Caco-2 (cell line): ENCODE data around the gene DGKG. TPM values are rescaled to one million over a fixed set of nuclear protein-coding genes. Genes with fewer than 3 reads are reported as not detected.

Source experiments
- BruUV-seq: library from RNA; stranded (reverse); fragments of 400-500 nt; replicated peaks from 2 replicates; lab custom pipeline; 2021; lab: Mats Ljungman, UMichigan
- CTCF ChIA-PET: fragments of 300-600 bp; sonication (Branson Sonifier 250); formaldehyde crosslinking; loops from one replicate; lab custom pipeline; 2022; ENCODE audit warnings: antibody characterized with exemption; lab: Charles Lee
- POLR2A ChIA-PET: fragments of 300-600 bp; sonication (Branson Sonifier 250); formaldehyde crosslinking; loops from one replicate; lab custom pipeline; 2022; ENCODE audit warnings: antibody characterized with exemption; lab: Charles Lee
- DNase-seq, 2 experiments: peaks; one replicate each; pipeline versions ENCODE4 v3.0.0 to v3.0.0-alpha.2; 2020 to 2022
- H3K27me3 ChIP-seq: replicated peaks from 2 replicates; pipeline ENCODE4 v1.6.0; 2011; ENCODE audit warnings: low read length; ENCODE audit not compliant: control insufficient read depth, insufficient read depth
- H3K36me3 ChIP-seq: 2 replicates; pipeline ENCODE4 v1.5.1; 2011; ENCODE audit warnings: low read length; ENCODE audit not compliant: control insufficient read depth, insufficient read depth
- H3K4me1 ChIP-seq: fragments of 250-450 bp; sonication (Bioruptor Pico); 2 replicates; pipeline ENCODE4 v1.5.1; 2020; ENCODE audit warnings: mild to moderate bottlenecking
- H3K4me3 ChIP-seq: 2 replicates; pipeline ENCODE4 v1.5.1; 2011; ENCODE audit warnings: low read depth, mild to moderate bottlenecking, control low read depth, low read length
- H3K9me3 ChIP-seq: fragments of 250-450 bp; sonication (Bioruptor Pico); 2 replicates; pipeline ENCODE4 v1.5.1; 2020; ENCODE audit warnings: mild to moderate bottlenecking, moderate library complexity
- H3K27ac Mint-ChIP-seq: one replicate; pipeline ENCODE4 v1.8.0; 2022; ENCODE audit warnings: mixed read lengths; ENCODE audit not compliant: unreplicated experiment
- H3K27me3 Mint-ChIP-seq: one replicate; pipeline ENCODE4 v1.8.0; 2022; ENCODE audit warnings: mixed read lengths; ENCODE audit not compliant: insufficient read depth, unreplicated experiment
- H3K36me3 Mint-ChIP-seq: one replicate; pipeline ENCODE4 v1.8.0; 2022; ENCODE audit warnings: mild to moderate bottlenecking, mixed read lengths; ENCODE audit not compliant: insufficient read depth, unreplicated experiment
- H3K4me1 Mint-ChIP-seq: one replicate; pipeline ENCODE4 v1.8.0; 2022; ENCODE audit warnings: low read depth, mixed read lengths; ENCODE audit not compliant: unreplicated experiment
- H3K4me3 Mint-ChIP-seq: one replicate; pipeline ENCODE4 v1.8.0; 2022; ENCODE audit warnings: mild to moderate bottlenecking, moderate library complexity, mixed read lengths; ENCODE audit not compliant: unreplicated experiment
- H3K9me3 Mint-ChIP-seq: one replicate; pipeline ENCODE4 v1.8.0; 2022; ENCODE audit warnings: mixed read lengths; ENCODE audit not compliant: unreplicated experiment
- intact Hi-C: fragments of 100-400 bp; cut with micrococcal nuclease; formaldehyde crosslinking; loops from one replicate; pipeline ENCODE4 v1.10.0; 2022; ENCODE audit not compliant: unreplicated experiment
- total RNA-seq: library from RNA; stranded (reverse); gene quantifications from 2 replicates; pipeline ENCODE4 v1.2.3, GENCODE V29; 2022
- TF ChIP-seq, protein P1 (sequence below), 2 experiments: fragments of 200-600 bp in 1 of 2; IDR thresholded peaks; 1 replicate in 1 of 2; 2 replicates in 1 of 2; pipeline versions ENCODE4 v1.5.1 to v1.8.0; 2011 to 2022; ENCODE audit warnings: antibody characterized with exemption in 1 of 2, control low read depth in 1 of 2, inconsistent platforms in 1 of 2, low read depth in 1 of 2, low read length in 1 of 2, mild to moderate bottlenecking in 1 of 2, moderate library complexity in 1 of 2; ENCODE audit not compliant: insufficient read depth in 1 of 2, severe bottlenecking in 1 of 2, unreplicated experiment in 1 of 2

The DGKG gene
- total RNA-seq, 1 experiment from 2014 or later, result 0.32 TPM

DNA sequence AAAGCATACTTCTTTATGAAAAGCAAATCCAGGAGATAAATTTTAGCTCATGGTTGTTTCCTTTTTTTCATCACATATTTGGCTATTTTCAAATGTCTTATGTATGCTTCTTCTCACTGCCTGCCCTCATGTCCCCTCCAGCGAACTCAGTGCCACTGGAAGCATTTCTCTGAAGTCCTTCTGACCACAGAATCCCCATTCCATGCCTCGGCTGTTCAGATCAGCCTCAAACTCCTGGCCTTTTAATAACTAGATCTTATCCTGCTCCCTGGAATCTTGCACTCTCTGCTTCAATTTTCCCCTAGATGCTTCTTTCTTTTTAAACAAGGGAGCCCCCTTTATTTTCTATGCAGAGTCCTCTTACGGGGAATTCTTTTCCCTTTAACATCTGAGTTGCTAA lies 263.3 kb downstream of the DGKG start:
- H3K27me3 Mint-ChIP-seq, result no peaks in the 10 kb centered on the region
- no peaks in the 10 kb centered on the region for H3K9me3 ChIP-seq
- ChIA-PET CTCF (interaction anchor here (1.1 kb wide), 1 partner anchor 143 kb away, joined by 3 read pairs; no protein-coding TSS in a partner anchor), POLR2A (no interaction called here)
- H3K4me3 ChIP-seq, result no peak overlapping the region
- BruUV-seq, result no TSS peak
- H3K9me3 Mint-ChIP-seq, result no peaks in the 10 kb centered on the region
- H3K27me3 ChIP-seq, result no peaks in the 10 kb centered on the region
- peaks cover 17% of the 10 kb centered on the region for H3K4me1 Mint-ChIP-seq
- peak overlapping the region; percentile 85 for H3K4me3 Mint-ChIP-seq
- DNase-seq, result no peak
- peaks cover 8% of the 10 kb centered on the region; the same call in 1 of the 2 replicates for H3K4me1 ChIP-seq
- TF ChIP-seq, protein P1, sequence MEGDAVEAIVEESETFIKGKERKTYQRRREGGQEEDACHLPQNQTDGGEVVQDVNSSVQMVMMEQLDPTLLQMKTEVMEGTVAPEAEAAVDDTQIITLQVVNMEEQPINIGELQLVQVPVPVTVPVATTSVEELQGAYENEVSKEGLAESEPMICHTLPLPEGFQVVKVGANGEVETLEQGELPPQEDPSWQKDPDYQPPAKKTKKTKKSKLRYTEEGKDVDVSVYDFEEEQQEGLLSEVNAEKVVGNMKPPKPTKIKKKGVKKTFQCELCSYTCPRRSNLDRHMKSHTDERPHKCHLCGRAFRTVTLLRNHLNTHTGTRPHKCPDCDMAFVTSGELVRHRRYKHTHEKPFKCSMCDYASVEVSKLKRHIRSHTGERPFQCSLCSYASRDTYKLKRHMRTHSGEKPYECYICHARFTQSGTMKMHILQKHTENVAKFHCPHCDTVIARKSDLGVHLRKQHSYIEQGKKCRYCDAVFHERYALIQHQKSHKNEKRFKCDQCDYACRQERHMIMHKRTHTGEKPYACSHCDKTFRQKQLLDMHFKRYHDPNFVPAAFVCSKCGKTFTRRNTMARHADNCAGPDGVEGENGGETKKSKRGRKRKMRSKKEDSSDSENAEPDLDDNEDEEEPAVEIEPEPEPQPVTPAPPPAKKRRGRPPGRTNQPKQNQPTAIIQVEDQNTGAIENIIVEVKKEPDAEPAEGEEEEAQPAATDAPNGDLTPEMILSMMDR (IDR thresholded peaks at IDR 0.05; ENCODE audit: insufficient read depth in 1 of 2, low read depth in 1 of 2, low read length in 1 of 2, severe bottlenecking in 1 of 2, unreplicated experiment in 1 of 2), result no peak
- H3K36me3 Mint-ChIP-seq, result no peaks in the 10 kb centered on the region
- no peak overlapping the region for H3K27ac Mint-ChIP-seq
- H3K36me3 ChIP-seq, result no peaks in the 10 kb centered on the region
- intact Hi-C loops, result loop anchor here (10.0 kb wide), 1 partner anchor 446 kb away; the partner anchor contains the start of gene CRYGS

DNA sequence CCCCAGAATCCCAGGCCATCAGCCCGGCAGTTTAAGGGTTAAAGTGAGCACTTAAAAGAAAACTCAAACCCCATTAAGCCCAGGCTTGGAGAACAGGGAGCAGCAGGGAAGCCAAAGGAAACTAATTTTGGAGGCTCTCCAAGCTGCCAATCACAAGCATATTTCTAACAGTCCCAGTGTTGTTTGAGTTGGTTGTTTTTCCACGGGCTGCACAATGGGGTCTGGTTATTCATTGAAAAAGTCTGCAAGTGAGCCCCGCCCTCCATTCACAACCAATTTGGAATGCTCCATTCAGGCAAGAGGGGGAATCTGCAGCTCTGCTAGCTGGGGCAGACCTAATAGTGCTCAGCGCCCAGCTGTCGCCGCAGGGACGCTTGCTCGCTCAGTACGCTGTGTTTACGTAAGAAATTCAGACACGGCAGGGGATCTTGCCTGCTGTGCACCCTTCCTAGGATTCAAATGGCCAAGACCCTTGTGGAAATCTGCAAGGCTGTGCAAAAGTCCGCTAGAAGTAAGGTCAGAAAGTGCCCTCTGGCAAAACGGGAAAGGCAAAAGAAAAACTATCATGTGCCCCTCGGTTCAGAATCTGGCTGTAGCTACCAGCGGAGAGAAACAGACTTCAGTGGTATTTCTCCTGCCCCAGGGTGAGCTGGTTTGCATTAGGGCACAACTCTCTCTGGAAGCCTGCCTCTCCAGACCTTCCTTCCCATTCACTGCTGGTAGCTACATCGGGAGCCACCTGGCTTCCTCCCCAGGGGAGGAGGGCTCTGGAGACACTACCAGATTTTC lies 264.2 kb downstream of the DGKG start:
- ChIA-PET CTCF (interaction anchor here (0.7 to 1.3 kb wide), 6 partner anchors 11 to 179 kb away, joined by 3 to 5 read pairs (median 3); partner anchors contain the start of gene ETV5), POLR2A (interaction anchor here (0.5 to 0.6 kb wide), 2 partner anchors 10 to 14 kb away, joined by 5 to 6 read pairs; no protein-coding TSS in a partner anchor)
- no peaks in the 10 kb centered on the region for H3K36me3 Mint-ChIP-seq
- Histone ChIP-seq H3K9me3 (no peaks in the 10 kb centered on the region), H3K27me3 (no peaks in the 10 kb centered on the region), H3K4me1 (peaks cover 14% of the 10 kb centered on the region), H3K4me3 (peak overlapping the region; percentile 39), H3K36me3 (no peaks in the 10 kb centered on the region)
- H3K27ac Mint-ChIP-seq, result no peak overlapping the region
- intact Hi-C loops, result loop anchor here (1.0 to 10.0 kb wide), 2 partner anchors 11 to 447 kb away; partner anchors contain the start of genes CRYGS and ETV5
- H3K4me1 Mint-ChIP-seq, result peaks cover 26% of the 10 kb centered on the region
- H3K27me3 Mint-ChIP-seq, result no peaks in the 10 kb centered on the region
- BruUV-seq, result no TSS peak
- H3K9me3 Mint-ChIP-seq, result no peaks in the 10 kb centered on the region
- peak overlapping the region; percentile 85 for H3K4me3 Mint-ChIP-seq
- DNase-seq, result peak; percentile 91
- TF ChIP-seq, protein P1 (IDR thresholded peaks at IDR 0.05; ENCODE audit: insufficient read depth in 1 of 2, low read depth in 1 of 2, low read length in 1 of 2, severe bottlenecking in 1 of 2, unreplicated experiment in 1 of 2), result no peak

DNA sequence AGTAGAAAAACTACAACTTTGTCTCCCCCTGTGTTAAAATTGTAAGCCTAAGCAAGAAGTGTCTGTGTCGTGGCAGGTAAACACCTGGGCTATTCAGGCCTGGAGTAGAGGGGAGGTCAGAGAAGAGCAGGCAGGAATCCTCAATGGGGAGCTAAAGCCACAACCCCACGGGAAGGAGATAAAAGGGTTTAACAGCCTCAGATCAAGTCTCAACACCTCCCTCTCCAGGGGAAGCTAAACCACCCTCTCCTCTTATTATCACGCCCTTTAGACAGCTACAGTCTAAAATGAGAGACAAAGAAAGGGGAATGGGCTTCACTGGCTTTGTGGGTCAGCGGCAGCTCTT lies 264.7 kb downstream of the DGKG start:
- no peaks in the 10 kb centered on the region for H3K27me3 ChIP-seq
- no TSS peak for BruUV-seq
- DNase-seq, result no peak
- no peaks in the 10 kb centered on the region for H3K27me3 Mint-ChIP-seq
- peak overlapping the region; percentile 85 for H3K4me3 Mint-ChIP-seq
- no peaks in the 10 kb centered on the region for H3K36me3 Mint-ChIP-seq
- POLR2A ChIA-PET, result no interaction called here
- TF ChIP-seq, protein P1 (IDR thresholded peaks at IDR 0.05; ENCODE audit: insufficient read depth in 1 of 2, low read depth in 1 of 2, low read length in 1 of 2, severe bottlenecking in 1 of 2, unreplicated experiment in 1 of 2), result no peak
- peaks cover 20% of the 10 kb centered on the region for H3K4me1 ChIP-seq
- peaks cover 28% of the 10 kb centered on the region for H3K4me1 Mint-ChIP-seq
- intact Hi-C loops, result loop anchor here (1.0 to 10.0 kb wide), 2 partner anchors 12 to 448 kb away; partner anchors contain the start of genes CRYGS and ETV5
- CTCF ChIA-PET, result interaction anchor here (0.7 to 1.3 kb wide), 5 partner anchors 12 to 180 kb away, joined by 3 to 5 read pairs (median 3); partner anchors contain the start of gene ETV5
- no peak overlapping the region for H3K27ac Mint-ChIP-seq
- H3K9me3 ChIP-seq, result no peaks in the 10 kb centered on the region
- H3K4me3 ChIP-seq, result peak overlapping the region; percentile 27
- H3K9me3 Mint-ChIP-seq, result no peaks in the 10 kb centered on the region
- H3K36me3 ChIP-seq, result no peaks in the 10 kb centered on the region
